ENCODE results near the gene PARD6G. TPM values are rescaled to one million over a fixed set of nuclear protein-coding genes. Genes with fewer than 3 reads are reported as not detected.

PARD6G gene
- total and polyA plus RNA-seq, 2 experiments from 2014 or later, result 8.0 to 8.7 TPM

- no peaks in the 10 kb centered on the region for H3K4me1 ChIP-seq (ENCODE audit: low read depth)
- no peak for DNase-seq (ENCODE audit: low read depth in 1 of 2, low spot score in 1 of 2)
- no peak for TF ChIP-seq CTCF (IDR thresholded peaks at IDR 0.05; ENCODE audit: low read depth, low read length)
- no peaks in the 10 kb centered on the region for H3K27me3 ChIP-seq
- no peaks in the 10 kb centered on the region for H3K36me3 ChIP-seq
- H3K4me3 ChIP-seq, result no peak overlapping the region
- no peak overlapping the region for H3K27ac ChIP-seq
- H3K9me3 ChIP-seq (ENCODE audit: low read depth), result no peaks in the 10 kb centered on the region
These were observed 7.7 kb upstream of the PARD6G start for GRCh38 chr18:80254971-80255500.

GRCh38 chr18:80253871-80254492 lies 6.7 kb upstream of the PARD6G start:
- H3K27ac ChIP-seq, result no peak overlapping the region
- no peaks in the 10 kb centered on the region for H3K27me3 ChIP-seq
- DNase-seq (ENCODE audit: low read depth in 1 of 2, low spot score in 1 of 2), result no peak
- H3K4me3 ChIP-seq, result no peak overlapping the region
- no peaks in the 10 kb centered on the region for H3K4me1 ChIP-seq (ENCODE audit: low read depth)
- H3K36me3 ChIP-seq, result no peaks in the 10 kb centered on the region
- no peaks in the 10 kb centered on the region for H3K9me3 ChIP-seq (ENCODE audit: low read depth)
- no peak for TF ChIP-seq CTCF (IDR thresholded peaks at IDR 0.05; ENCODE audit: low read depth, low read length)

GRCh38 chr18:80253236-80253635 lies 5.9 kb upstream of the PARD6G start:
- Histone ChIP-seq H3K27ac (no peak overlapping the region), H3K27me3 (peaks cover 3% of the 10 kb centered on the region), H3K4me3 (no peak overlapping the region), H3K9me3 (ENCODE audit: low read depth) (no peaks in the 10 kb centered on the region), H3K36me3 (no peaks in the 10 kb centered on the region), H3K4me1 (ENCODE audit: low read depth) (no peaks in the 10 kb centered on the region)
- no peak for DNase-seq (ENCODE audit: low read depth in 1 of 2, low spot score in 1 of 2)
- TF ChIP-seq CTCF (IDR thresholded peaks at IDR 0.05; ENCODE audit: low read depth, low read length), result no peak

- peak in 1 of 2 donors; percentile 14 for DNase-seq (ENCODE audit: low read depth in 1 of 2, low spot score in 1 of 2)
- no peak for TF ChIP-seq CTCF (IDR thresholded peaks at IDR 0.05; ENCODE audit: low read depth, low read length)
- Histone ChIP-seq H3K27ac (no peak overlapping the region), H3K27me3 (peaks cover 3% of the 10 kb centered on the region), H3K9me3 (ENCODE audit: low read depth) (no peaks in the 10 kb centered on the region), H3K36me3 (no peaks in the 10 kb centered on the region), H3K4me1 (ENCODE audit: low read depth) (no peaks in the 10 kb centered on the region), H3K4me3 (no peak overlapping the region)
These were observed 4.8 kb upstream of the PARD6G start for GRCh38 chr18:80252136-80252535.

GRCh38 chr18:80251700-80252099 lies 4.4 kb upstream of the PARD6G start:
- no peaks in the 10 kb centered on the region for H3K36me3 ChIP-seq
- no peak overlapping the region for H3K27ac ChIP-seq
- H3K27me3 ChIP-seq, result peaks cover 3% of the 10 kb centered on the region
- no peaks in the 10 kb centered on the region for H3K9me3 ChIP-seq (ENCODE audit: low read depth)
- no peak for DNase-seq (ENCODE audit: low read depth in 1 of 2, low spot score in 1 of 2)
- H3K4me1 ChIP-seq (ENCODE audit: low read depth), result no peaks in the 10 kb centered on the region
- no peak overlapping the region for H3K4me3 ChIP-seq
- TF ChIP-seq CTCF (IDR thresholded peaks at IDR 0.05; ENCODE audit: low read depth, low read length), result no peak

Measured in cardiac muscle cell (in vitro differentiated cells and primary cell).